Measurements from ENCODE around the gene CERS5. TPM values are rescaled to one million over a fixed set of nuclear protein-coding genes. Genes with fewer than 3 reads are reported as not detected.

CERS5 gene
- total and polyA plus RNA-seq, 10 of the 15 experiments (the other 5 are each of a cell fraction or from before 2014, with no cell fraction given), result 6.8 to 50.1 (median 31.8) TPM

GRCh38 chr12:50196537-50196936 is 29.4 kb upstream of the CERS5 start:
- H2AFZ ChIP-seq (ENCODE audit: control insufficient read depth, low read depth, low read length), result no peak overlapping the region
- DNase-seq (ENCODE audit: low read depth, low spot score) (no peak), FAIRE-seq (no peak), ATAC-seq (no peak)
- peaks cover 2 to 17% of the 10 kb centered on the region in 2 experiments; a peak in 3 of 4 replicates for H3K36me3 ChIP-seq (ENCODE audit: control insufficient read depth in 2 of 2, insufficient read depth in 2 of 2, low read length in 1 of 2)
- H3K27ac ChIP-seq (ENCODE audit: control insufficient read depth, insufficient read depth), result no peak overlapping the region
- BruUV-seq (replicated peaks), result no TSS peak
- H3K79me2 ChIP-seq (ENCODE audit: control insufficient read depth, insufficient read depth, low read length), result no peaks in the 10 kb centered on the region
- no peak overlapping the region for H3K4me2 ChIP-seq (ENCODE audit: control insufficient read depth, insufficient read depth)
- H3K4me3 ChIP-seq, result no peak overlapping the region
- H3K9ac ChIP-seq (ENCODE audit: control insufficient read depth, insufficient read depth, low read length), result no peak overlapping the region
- in situ Hi-C loops (cut with MboI), result no loop called here
- H3K4me1 ChIP-seq (ENCODE audit: control insufficient read depth, insufficient read depth, low read length), result no peaks in the 10 kb centered on the region
- intact Hi-C loops (cut with micrococcal nuclease; ENCODE audit: unreplicated experiment), result no loop called here
- no peaks in the 10 kb centered on the region for H4K20me1 ChIP-seq (ENCODE audit: control insufficient read depth, insufficient read depth)
- ChIA-PET RAD21 (ENCODE audit: unreplicated experiment) (interaction anchor here (0.9 to 1.6 kb wide), 2 partner anchors 16 to 25 kb away, joined by 3 to 4 read pairs; no protein-coding TSS in a partner anchor), SMC1A (ENCODE audit: uncharacterized antibody, unreplicated experiment) (interaction anchor here (0.7 to 1.4 kb wide), 8 partner anchors 9 to 579 kb away, joined by 3 to 7 read pairs (median 4); no protein-coding TSS in a partner anchor), POLR2A (interaction anchor here (0.7 to 1.0 kb wide), 2 partner anchors 126 to 135 kb away, joined by 3 read pairs; no protein-coding TSS in a partner anchor), CTCF (interaction anchor here (0.6 to 1.7 kb wide), 9 partner anchors 13 to 151 kb away, joined by 3 to 5 read pairs (median 3); partner anchors contain the start of gene LIMA1)
- H3K9me3 ChIP-seq (replicated peaks; ENCODE audit: control insufficient read depth, insufficient read depth, low read length), result no peaks in the 10 kb centered on the region
- H3K27me3 ChIP-seq (replicated peaks in 1 of 2; ENCODE audit: control insufficient read depth in 2 of 2, insufficient read depth in 2 of 2, low read length in 1 of 2), result no peaks in the 10 kb centered on the region
- WGBS (ENCODE audit: insufficient coverage, insufficient replicate concordance, low lambda C conversion rate, missing lambda C conversion rate), result 94% methylated on average over 4 of the region's 4 CpGs
- TF ChIP-seq STAT3 (IDR thresholded peaks at IDR 0.05; ENCODE audit: low read depth, low read length) (no peak), ZNF687 (IDR thresholded peaks at IDR 0.05) (no peak), E2F4 (IDR thresholded peaks at IDR 0.05; ENCODE audit: low read depth, low read length) (no peak), SMAD5 (IDR thresholded peaks at IDR 0.05; ENCODE audit: low read depth) (no peak), JUNB (IDR thresholded peaks at IDR 0.05) (no peak), RCOR1 (conservative IDR thresholded peaks at IDR 0.05; ENCODE audit: low read depth, low read length) (no peak), BHLHE40 (IDR thresholded peaks at IDR 0.05; ENCODE audit: borderline replicate concordance in 1 of 2, low read depth in 2 of 2, low read length in 1 of 2) (no peak), PBX3 (IDR thresholded peaks at IDR 0.05; ENCODE audit: insufficient replicate concordance, low read depth, low read length) (no peak), FOS (IDR thresholded peaks at IDR 0.05; ENCODE audit: borderline replicate concordance, extremely low read depth, insufficient read length) (no peak), CREB1 (IDR thresholded peaks at IDR 0.05; ENCODE audit: low read depth) (no peak), ZBTB4 (CRISPR knock-in tag; IDR thresholded peaks at IDR 0.05) (no peak), FOXM1 (IDR thresholded peaks at IDR 0.05; ENCODE audit: low read depth, low read length) (no peak), NFXL1 (IDR thresholded peaks at IDR 0.05; ENCODE audit: borderline replicate concordance) (no peak)
